Panc1 (cell line): ENCODE data around the gene ZFAND3.

Source experiments
- CTCF ChIP-seq: fragments of 450-650 bp; IDR thresholded peaks from 2 replicates; pipeline ENCODE4 v1.5.1; 2017; ENCODE audit warnings: mild to moderate bottlenecking
- POLR2AphosphoS5 ChIP-seq: IDR thresholded peaks from 2 replicates; pipeline ENCODE4 v1.6.1; 2012; ENCODE audit warnings: mild to moderate bottlenecking, low read depth, low read length, moderate library complexity
- REST ChIP-seq, 2 experiments: IDR thresholded peaks; 2 replicates each; pipeline ENCODE4 v1.6.1; 2011 to 2012; ENCODE audit warnings: low read depth in 2 of 2, control low read depth in 1 of 2, low read length in 1 of 2, mild to moderate bottlenecking in 1 of 2, moderate library complexity in 1 of 2; ENCODE audit not compliant: insufficient read depth in 1 of 2
- TCF7L2 ChIP-seq: IDR thresholded peaks from 2 replicates; pipeline ENCODE4 v1.6.1; 2011; ENCODE audit warnings: mild to moderate bottlenecking, low read depth, low read length, inconsistent platforms

DNA sequence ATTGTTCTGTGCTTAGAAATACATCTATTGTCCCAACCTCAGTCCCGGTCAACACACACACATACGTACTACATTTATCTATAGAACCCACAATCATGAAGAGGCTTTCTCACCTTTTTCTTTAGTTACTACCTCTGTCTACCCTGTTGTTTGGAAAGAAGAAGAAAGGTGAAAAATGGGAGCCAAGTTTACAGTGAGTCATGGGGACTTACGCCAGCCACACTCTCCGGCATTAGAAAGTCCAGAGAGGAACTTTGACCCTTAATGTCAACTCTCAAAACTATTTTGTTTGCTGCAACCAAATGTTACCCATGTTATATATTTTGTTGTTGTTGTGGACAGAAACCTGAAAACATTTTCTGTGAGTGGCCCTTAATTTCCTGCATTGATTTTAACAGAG, 259.1 kb downstream of the ZFAND3 start:
- TF ChIP-seq CTCF, result no peak
- no peak for TF ChIP-seq REST (IDR thresholded peaks at IDR 0.05; ENCODE audit: insufficient read depth in 1 of 2, low read depth in 2 of 2, low read length in 1 of 2)
- TF ChIP-seq POLR2AphosphoS5, result no peak
- TF ChIP-seq TCF7L2, result no peak
